ENCODE data around the gene ERGIC1. TPM values are rescaled to one million over a fixed set of nuclear protein-coding genes. Genes with fewer than 3 reads are reported as not detected.

ERGIC1 gene
- total RNA-seq, 4 donors from 2014 or later = 54.4 to 108 (median 88.0) TPM

DNA sequence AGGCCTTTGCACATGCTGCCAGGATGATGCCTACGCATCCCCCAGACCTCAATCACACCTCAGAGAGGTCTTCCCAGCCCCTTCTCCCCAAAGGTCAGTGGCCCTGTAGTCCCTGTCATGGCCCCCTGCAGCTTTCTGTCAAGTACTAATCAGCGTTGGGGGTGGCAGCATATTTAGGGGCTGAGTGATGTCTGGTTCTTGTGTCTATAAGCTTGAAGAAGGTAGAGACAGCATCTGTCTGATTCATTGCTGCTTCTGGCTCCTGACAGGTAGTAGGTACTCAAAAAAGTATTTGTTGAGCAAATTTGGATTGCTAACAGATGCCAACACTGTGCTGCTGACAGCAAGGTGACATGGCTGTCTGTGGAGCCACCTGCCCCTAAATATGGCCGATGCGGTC lies 73.6 kb downstream of the ERGIC1 start:
- Histone ChIP-seq H3K36me3 (peaks cover 0 to 14% of the 10 kb centered on the region in 2 donors), H3K9me3 (no peaks in the 10 kb centered on the region), H3K4me3 (no peak overlapping the region), H3K27me3 (no peaks in the 10 kb centered on the region), H3K4me1 (peaks cover 41% of the 10 kb centered on the region in 2 donors), H3K27ac (no peak overlapping the region)
- DNase-seq = no peak
- intact Hi-C loops (cut with DNase I; ENCODE audit: low total_unique reads) = no loop called here
- in situ Hi-C loops (cut with MboI; ENCODE audit: low sequenced_read_pairs in 4 of 4) = loop anchor here in 1 of 4 donors (10.0 kb wide), 1 partner anchor 73 kb away; the partner anchor contains the start of gene ERGIC1
- no peak for TF ChIP-seq POLR2A (IDR thresholded peaks at IDR 0.05)
- TF ChIP-seq CTCF (IDR thresholded peaks at IDR 0.05 in 4 of 5, conservative IDR thresholded peaks at IDR 0.05 in 1 of 5) = no peak
- ATAC-seq = no peak

DNA sequence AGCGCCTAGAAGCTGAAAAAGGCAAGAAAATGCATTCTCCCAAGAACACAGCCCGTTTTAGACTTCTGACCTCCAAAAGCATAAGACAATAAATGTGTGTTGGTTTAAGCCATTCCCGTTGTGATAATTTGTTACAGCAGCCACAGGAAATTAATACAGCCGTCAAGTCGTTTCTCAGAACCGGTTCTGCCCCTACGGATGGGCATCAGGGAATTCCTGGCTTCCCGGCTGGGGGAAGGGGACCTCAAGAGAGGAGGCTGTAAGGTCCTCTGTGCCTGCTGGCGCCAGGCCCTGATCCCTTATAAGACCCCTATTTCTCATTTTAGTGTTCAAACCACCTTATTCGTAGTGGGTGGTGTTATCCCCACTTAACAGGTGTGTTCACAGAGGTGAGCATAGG lies 74.6 kb downstream of the ERGIC1 start:
- Histone ChIP-seq H3K27ac (peak overlapping the region in 1 of 4 donors; percentile 16), H3K9me3 (no peaks in the 10 kb centered on the region), H3K36me3 (peaks cover 0 to 22% of the 10 kb centered on the region in 2 donors), H3K4me1 (peaks cover 31% of the 10 kb centered on the region in 2 donors), H3K27me3 (no peaks in the 10 kb centered on the region), H3K4me3 (no peak overlapping the region)
- intact Hi-C loops (cut with DNase I; ENCODE audit: low total_unique reads) (no loop called here), in situ Hi-C loops (cut with MboI; ENCODE audit: low sequenced_read_pairs in 4 of 4) (loop anchor here in 1 of 4 donors (10.0 kb wide), 1 partner anchor 74 kb away; the partner anchor contains the start of gene ERGIC1)
- TF ChIP-seq CTCF (IDR thresholded peaks at IDR 0.05 in 4 of 5, conservative IDR thresholded peaks at IDR 0.05 in 1 of 5) (no peak), POLR2A (IDR thresholded peaks at IDR 0.05) (no peak)
- DNase-seq (no peak), ATAC-seq (no peak)

DNA sequence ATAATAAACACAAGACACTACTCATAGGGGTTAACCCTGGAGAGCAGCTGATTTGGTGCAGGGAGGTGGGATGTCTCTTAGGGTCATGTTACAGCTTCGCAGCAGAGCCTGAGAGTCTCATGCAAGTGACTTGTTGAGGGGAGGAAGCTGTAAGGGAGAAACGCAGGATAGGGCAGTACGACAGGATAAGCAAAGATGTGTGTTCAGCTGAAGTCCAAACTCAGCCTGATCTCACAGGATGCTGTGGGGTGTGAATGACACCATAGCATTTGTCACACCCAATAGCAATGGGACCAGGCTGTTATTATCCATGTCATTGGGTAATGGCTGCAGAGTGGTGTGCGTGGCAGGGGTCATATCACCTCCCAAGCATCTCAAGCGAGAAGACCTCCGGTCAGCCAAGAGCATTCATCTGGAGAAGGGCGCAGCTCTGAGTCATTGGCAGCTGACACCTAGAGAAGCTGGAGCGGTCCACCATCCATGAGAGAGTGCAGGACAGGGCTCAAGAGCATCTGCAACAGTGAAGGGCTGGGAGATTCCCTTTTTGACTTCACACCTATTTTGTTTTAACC lies 76.0 kb downstream of the ERGIC1 start:
- intact Hi-C loops (cut with DNase I; ENCODE audit: low total_unique reads) (no loop called here), in situ Hi-C loops (cut with MboI; ENCODE audit: low sequenced_read_pairs in 4 of 4) (loop anchor here in 1 of 4 donors (10.0 kb wide), 1 partner anchor 75 kb away; the partner anchor contains the start of gene ERGIC1)
- no peak for DNase-seq
- Histone ChIP-seq H3K9me3 (no peaks in the 10 kb centered on the region), H3K27me3 (no peaks in the 10 kb centered on the region), H3K36me3 (peaks cover 0 to 31% of the 10 kb centered on the region in 2 donors), H3K4me1 (peaks cover 18% of the 10 kb centered on the region in 2 donors), H3K27ac (no peak overlapping the region), H3K4me3 (no peak overlapping the region)
- no peak for TF ChIP-seq POLR2A (IDR thresholded peaks at IDR 0.05)
- TF ChIP-seq CTCF (IDR thresholded peaks at IDR 0.05 in 4 of 5, conservative IDR thresholded peaks at IDR 0.05 in 1 of 5) = no peak
- ATAC-seq = peak in 1 of 2 donors; percentile 38

DNA sequence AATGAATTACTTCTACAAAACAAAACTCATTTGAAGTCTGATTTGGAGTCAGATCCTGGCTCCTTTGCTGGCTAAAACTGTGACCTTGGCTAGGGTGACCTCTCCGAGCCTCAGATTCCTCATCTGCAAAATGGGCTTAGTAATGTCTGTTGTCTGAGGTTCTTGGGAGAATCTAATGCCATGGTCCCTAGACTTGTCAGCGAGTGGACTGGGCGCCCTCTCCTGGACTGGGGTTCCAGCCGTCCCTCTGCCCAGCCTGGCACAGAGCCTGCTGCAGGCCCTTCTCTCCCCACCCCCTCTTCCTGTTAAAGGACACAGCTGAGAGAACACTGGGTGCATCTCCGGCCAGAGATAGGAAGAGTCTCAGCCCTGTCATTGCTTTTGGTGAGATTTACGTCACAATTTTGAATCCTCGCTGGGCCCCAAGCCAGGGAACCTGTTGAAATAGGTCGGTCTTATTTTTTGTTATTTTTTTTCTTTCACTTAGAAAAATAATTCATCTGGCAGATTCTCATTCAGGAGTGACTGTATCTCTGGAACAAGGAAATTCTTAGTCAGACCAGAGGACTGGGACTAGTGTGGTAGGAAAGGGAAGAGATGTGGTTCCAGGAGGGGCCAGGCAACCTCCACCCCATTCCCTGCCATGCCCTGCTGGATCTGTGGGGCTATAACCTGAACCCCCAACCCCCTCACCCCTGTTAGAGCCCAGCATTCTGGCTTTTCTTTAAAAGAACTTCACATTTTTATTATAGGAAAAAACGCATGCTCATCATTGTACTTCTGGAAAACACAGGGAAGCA lies 77.0 kb downstream of the ERGIC1 start:
- ATAC-seq (peak; percentile 49 to 57), DNase-seq (peak in 1 of 2 donors; percentile 62)
- TF ChIP-seq POLR2A (IDR thresholded peaks at IDR 0.05) (peak in 1 of 2 donors; percentile 9), CTCF (IDR thresholded peaks at IDR 0.05 in 4 of 5, conservative IDR thresholded peaks at IDR 0.05 in 1 of 5) (peak in 1 of 5 experiments; percentile 31)
- Histone ChIP-seq H3K27me3 (no peaks in the 10 kb centered on the region), H3K4me3 (no peak overlapping the region), H3K36me3 (peaks cover 0 to 39% of the 10 kb centered on the region in 2 donors), H3K4me1 (peaks cover 7 to 10% of the 10 kb centered on the region in 2 donors), H3K27ac (peak overlapping the region; percentile 21 to 57 (median 38)), H3K9me3 (no peaks in the 10 kb centered on the region)
- in situ Hi-C loops (cut with MboI; ENCODE audit: low sequenced_read_pairs in 4 of 4) = no loop called here
- intact Hi-C loops (cut with DNase I; ENCODE audit: low total_unique reads) = no loop called here
